ENCODE results near the gene SMYD3. TPM values are rescaled to one million over a fixed set of nuclear protein-coding genes. Genes with fewer than 3 reads are reported as not detected.

SMYD3 gene
- total RNA-seq, 1 experiment from 2014 or later: 17.4 TPM

DNA sequence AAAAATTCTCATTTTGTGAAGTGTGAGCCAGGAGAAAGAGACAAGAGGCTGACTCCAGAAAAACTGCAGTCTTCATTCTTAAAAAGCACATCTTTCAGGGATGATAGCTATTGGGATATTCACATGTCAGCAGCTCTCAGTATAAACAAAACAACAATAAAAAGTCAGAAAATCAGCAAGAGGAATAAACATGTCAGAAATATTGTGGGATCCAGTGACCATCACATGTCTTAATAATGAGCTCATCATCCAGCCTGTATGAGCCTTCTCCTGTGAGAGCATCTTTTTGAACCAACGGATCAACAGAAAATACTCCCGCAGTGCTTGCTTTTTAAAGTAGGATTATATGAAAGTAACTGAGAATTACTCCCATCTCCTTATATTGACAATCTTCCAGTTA is 241.6 kb downstream of the SMYD3 start:
- TF ChIP-seq, protein P1, sequence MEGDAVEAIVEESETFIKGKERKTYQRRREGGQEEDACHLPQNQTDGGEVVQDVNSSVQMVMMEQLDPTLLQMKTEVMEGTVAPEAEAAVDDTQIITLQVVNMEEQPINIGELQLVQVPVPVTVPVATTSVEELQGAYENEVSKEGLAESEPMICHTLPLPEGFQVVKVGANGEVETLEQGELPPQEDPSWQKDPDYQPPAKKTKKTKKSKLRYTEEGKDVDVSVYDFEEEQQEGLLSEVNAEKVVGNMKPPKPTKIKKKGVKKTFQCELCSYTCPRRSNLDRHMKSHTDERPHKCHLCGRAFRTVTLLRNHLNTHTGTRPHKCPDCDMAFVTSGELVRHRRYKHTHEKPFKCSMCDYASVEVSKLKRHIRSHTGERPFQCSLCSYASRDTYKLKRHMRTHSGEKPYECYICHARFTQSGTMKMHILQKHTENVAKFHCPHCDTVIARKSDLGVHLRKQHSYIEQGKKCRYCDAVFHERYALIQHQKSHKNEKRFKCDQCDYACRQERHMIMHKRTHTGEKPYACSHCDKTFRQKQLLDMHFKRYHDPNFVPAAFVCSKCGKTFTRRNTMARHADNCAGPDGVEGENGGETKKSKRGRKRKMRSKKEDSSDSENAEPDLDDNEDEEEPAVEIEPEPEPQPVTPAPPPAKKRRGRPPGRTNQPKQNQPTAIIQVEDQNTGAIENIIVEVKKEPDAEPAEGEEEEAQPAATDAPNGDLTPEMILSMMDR (IDR thresholded peaks at IDR 0.05): no peak
- no peak for TF ChIP-seq POLR2AphosphoS5 (IDR thresholded peaks at IDR 0.05; ENCODE audit: low read depth, low read length)
- TF ChIP-seq TCF7L2 (IDR thresholded peaks at IDR 0.05; ENCODE audit: low read depth, low read length): no peak
- DNase-seq (ENCODE audit: low read depth, low spot score) (no peak), ATAC-seq (no peak)
- H3K27me3 ChIP-seq (ENCODE audit: control insufficient read depth, insufficient read depth, low read length): no peaks in the 10 kb centered on the region
- in situ Hi-C loops (cut with HindIII; ENCODE audit: low pct_unique_long_range_greater_than_20kb, low sequenced_read_pairs) (no loop called here), intact Hi-C loops (cut with micrococcal nuclease; ENCODE audit: unreplicated experiment) (no loop called here)
- no peak overlapping the region for H3K4me3 ChIP-seq (ENCODE audit: low read depth in 2 of 2, low read length in 2 of 2)
- POLR2A ChIA-PET: no interaction called here
- no peaks in the 10 kb centered on the region for H3K9me3 ChIP-seq (ENCODE audit: control insufficient read depth, insufficient read depth, low read depth, low read length)
- no TSS peak for BruUV-seq (replicated peaks)
- no peak overlapping the region for H3K27ac ChIP-seq (ENCODE audit: low read length)
- H3K36me3 ChIP-seq (ENCODE audit: control insufficient read depth, insufficient read depth, low read length): no peaks in the 10 kb centered on the region
- H3K4me1 ChIP-seq (ENCODE audit: control insufficient read depth, insufficient read depth, low read length): no peaks in the 10 kb centered on the region
- CTCF ChIA-PET: no interaction called here

DNA sequence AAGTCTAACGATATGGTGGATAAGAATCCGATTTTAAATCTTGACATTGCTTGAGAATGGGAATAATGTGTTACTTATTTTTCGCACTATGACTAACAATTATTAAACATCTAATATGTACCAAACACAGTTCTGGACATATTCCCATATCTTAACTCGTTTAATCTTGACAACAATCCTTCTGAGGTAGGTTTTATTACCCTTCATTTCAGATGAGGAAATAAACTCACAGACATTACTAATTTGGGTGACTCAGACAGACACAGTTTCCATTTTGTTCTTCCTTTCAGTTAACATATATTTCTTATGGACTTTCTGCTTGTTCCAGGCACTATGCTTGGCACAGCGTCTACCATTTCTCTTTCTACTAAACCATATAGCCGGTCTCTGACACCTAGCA is 244.8 kb downstream of the SMYD3 start:
- ATAC-seq: no peak
- no peaks in the 10 kb centered on the region for H3K4me1 ChIP-seq (ENCODE audit: control insufficient read depth, insufficient read depth, low read length)
- H3K9me3 ChIP-seq (ENCODE audit: control insufficient read depth, insufficient read depth, low read depth, low read length): peaks cover 10% of the 10 kb centered on the region
- intact Hi-C loops (cut with micrococcal nuclease; ENCODE audit: unreplicated experiment): no loop called here
- no peak overlapping the region for H3K4me3 ChIP-seq (ENCODE audit: low read depth in 2 of 2, low read length in 2 of 2)
- no peaks in the 10 kb centered on the region for H3K27me3 ChIP-seq (ENCODE audit: control insufficient read depth, insufficient read depth, low read length)
- POLR2A ChIA-PET: no interaction called here
- no peak overlapping the region for H3K27ac ChIP-seq (ENCODE audit: low read length)
- in situ Hi-C loops (cut with HindIII; ENCODE audit: low pct_unique_long_range_greater_than_20kb, low sequenced_read_pairs): no loop called here
- BruUV-seq (replicated peaks): no TSS peak
- TF ChIP-seq SIN3A (IDR thresholded peaks at IDR 0.05; ENCODE audit: borderline replicate concordance, insufficient read depth, low read depth, low read length) (no peak), TCF7L2 (IDR thresholded peaks at IDR 0.05; ENCODE audit: low read depth, low read length) (no peak), POLR2AphosphoS5 (IDR thresholded peaks at IDR 0.05; ENCODE audit: low read depth, low read length) (no peak)
- TF ChIP-seq, protein P1 (IDR thresholded peaks at IDR 0.05): no peak
- TF ChIP-seq, protein P2, sequence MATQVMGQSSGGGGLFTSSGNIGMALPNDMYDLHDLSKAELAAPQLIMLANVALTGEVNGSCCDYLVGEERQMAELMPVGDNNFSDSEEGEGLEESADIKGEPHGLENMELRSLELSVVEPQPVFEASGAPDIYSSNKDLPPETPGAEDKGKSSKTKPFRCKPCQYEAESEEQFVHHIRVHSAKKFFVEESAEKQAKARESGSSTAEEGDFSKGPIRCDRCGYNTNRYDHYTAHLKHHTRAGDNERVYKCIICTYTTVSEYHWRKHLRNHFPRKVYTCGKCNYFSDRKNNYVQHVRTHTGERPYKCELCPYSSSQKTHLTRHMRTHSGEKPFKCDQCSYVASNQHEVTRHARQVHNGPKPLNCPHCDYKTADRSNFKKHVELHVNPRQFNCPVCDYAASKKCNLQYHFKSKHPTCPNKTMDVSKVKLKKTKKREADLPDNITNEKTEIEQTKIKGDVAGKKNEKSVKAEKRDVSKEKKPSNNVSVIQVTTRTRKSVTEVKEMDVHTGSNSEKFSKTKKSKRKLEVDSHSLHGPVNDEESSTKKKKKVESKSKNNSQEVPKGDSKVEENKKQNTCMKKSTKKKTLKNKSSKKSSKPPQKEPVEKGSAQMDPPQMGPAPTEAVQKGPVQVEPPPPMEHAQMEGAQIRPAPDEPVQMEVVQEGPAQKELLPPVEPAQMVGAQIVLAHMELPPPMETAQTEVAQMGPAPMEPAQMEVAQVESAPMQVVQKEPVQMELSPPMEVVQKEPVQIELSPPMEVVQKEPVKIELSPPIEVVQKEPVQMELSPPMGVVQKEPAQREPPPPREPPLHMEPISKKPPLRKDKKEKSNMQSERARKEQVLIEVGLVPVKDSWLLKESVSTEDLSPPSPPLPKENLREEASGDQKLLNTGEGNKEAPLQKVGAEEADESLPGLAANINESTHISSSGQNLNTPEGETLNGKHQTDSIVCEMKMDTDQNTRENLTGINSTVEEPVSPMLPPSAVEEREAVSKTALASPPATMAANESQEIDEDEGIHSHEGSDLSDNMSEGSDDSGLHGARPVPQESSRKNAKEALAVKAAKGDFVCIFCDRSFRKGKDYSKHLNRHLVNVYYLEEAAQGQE (IDR thresholded peaks at IDR 0.05; ENCODE audit: insufficient read depth in 1 of 2, low read depth in 2 of 2, low read length in 1 of 2): no peak
- no peaks in the 10 kb centered on the region for H3K36me3 ChIP-seq (ENCODE audit: control insufficient read depth, insufficient read depth, low read length)
- CTCF ChIA-PET: no interaction called here
- DNase-seq (ENCODE audit: low read depth, low spot score): no peak

All from Panc1 (cell line).